Mesendoderm (in vitro differentiated cells): ENCODE measurements around the gene ASTN2.

ENCODE experiments used
- DNase-seq: peaks from one replicate; pipeline ENCODE4 v3.0.0; 2013
- H2AK5ac ChIP-seq: 2 replicates; pipeline ENCODE4 v1.6.1; 2013; ENCODE audit warnings: low read length, inconsistent platforms
- H2BK120ac ChIP-seq: 2 replicates; pipeline ENCODE4 v1.6.1; 2013; ENCODE audit warnings: low read depth, mild to moderate bottlenecking, low read length, moderate library complexity, mixed read lengths
- H2BK15ac ChIP-seq: replicated peaks from 2 replicates; pipeline ENCODE4 v1.6.1; 2013; ENCODE audit warnings: low read depth, mild to moderate bottlenecking, moderate library complexity
- H2BK5ac ChIP-seq: 2 replicates; pipeline ENCODE4 v1.6.1; 2013; ENCODE audit warnings: low read length, inconsistent platforms
- H3K18ac ChIP-seq: 2 replicates; pipeline ENCODE4 v1.6.1; 2013; ENCODE audit warnings: mild to moderate bottlenecking, low read length, mixed read lengths
- H3K23ac ChIP-seq: one replicate; pipeline ENCODE4 v1.6.1; 2013; ENCODE audit warnings: low read length
- H3K27ac ChIP-seq: 2 replicates; pipeline ENCODE4 v1.5.1; 2013; ENCODE audit warnings: low read depth, mild to moderate bottlenecking, inconsistent platforms, low read length, moderate library complexity
- H3K27me3 ChIP-seq: 2 replicates; pipeline ENCODE4 v1.6.1; 2013; ENCODE audit warnings: low read length, control low read depth, mild to moderate bottlenecking, inconsistent platforms; ENCODE audit not compliant: insufficient read depth, poor library complexity
- H3K36me3 ChIP-seq: 2 replicates; pipeline ENCODE4 v1.6.1; 2013; ENCODE audit warnings: low read length, inconsistent platforms; ENCODE audit not compliant: control insufficient read depth, insufficient read depth
- H3K4ac ChIP-seq: one replicate; pipeline ENCODE4 v1.6.1; 2013; ENCODE audit warnings: low read depth, mild to moderate bottlenecking, low read length, moderate library complexity
- H3K4me1 ChIP-seq: 2 replicates; pipeline ENCODE4 v1.6.1; 2013; ENCODE audit warnings: low read depth, low read length, inconsistent platforms; ENCODE audit not compliant: control insufficient read depth
- H3K4me2 ChIP-seq: 2 replicates; pipeline ENCODE4 v1.6.1; 2013; ENCODE audit warnings: low read length
- H3K4me3 ChIP-seq: 2 replicates; pipeline ENCODE4 v1.5.1; 2013; ENCODE audit warnings: mild to moderate bottlenecking, low read length
- H3K56ac ChIP-seq: one replicate; pipeline ENCODE4 v1.6.1; 2013; ENCODE audit warnings: low read length
- H3K79me1 ChIP-seq: 2 replicates; pipeline ENCODE4 v1.6.1; 2013; ENCODE audit warnings: low read length, inconsistent platforms
- H3K79me2 ChIP-seq: 2 replicates; pipeline ENCODE4 v1.6.1; 2013; ENCODE audit warnings: mild to moderate bottlenecking, low read length; ENCODE audit not compliant: control insufficient read depth, insufficient read depth
- H3K9ac ChIP-seq: 2 replicates; pipeline ENCODE4 v1.6.1; 2013; ENCODE audit warnings: low read length, inconsistent platforms
- H4K5ac ChIP-seq: one replicate; pipeline ENCODE4 v1.6.1; 2013; ENCODE audit warnings: low read length
- H4K8ac ChIP-seq: one replicate; pipeline ENCODE4 v1.6.1; 2013; ENCODE audit warnings: low read depth, mild to moderate bottlenecking, control low read depth, low read length, moderate library complexity
- WGBS: extraction: QIAGEN DNeasy Blood & Tissue Kit; methylation state at CpG from one replicate; pipeline ENCODE4 v1.1.7; 2013; ENCODE audit warnings: low lambda C conversion rate, missing lambda C conversion rate; ENCODE audit not compliant: insufficient coverage; ENCODE audit errors: extremely low coverage; 5-methylcytosine and 5-hydroxymethylcytosine counted together

ASTN2 gene

GRCh38 chr9:117293206-117294114 lies 121.4 kb downstream of the ASTN2 start:
- no peak overlapping the region for H3K27ac ChIP-seq
- H3K4me2 ChIP-seq: no peak overlapping the region

GRCh38 chr9:117290856-117291622 lies 123.8 kb downstream of the ASTN2 start:
- H3K4me2 ChIP-seq: no peak overlapping the region
- no peak overlapping the region for H2BK120ac ChIP-seq
- H4K8ac ChIP-seq: no peak overlapping the region
- no peak overlapping the region for H2AK5ac ChIP-seq
- no peak overlapping the region for H3K27ac ChIP-seq
- no peak overlapping the region for H3K56ac ChIP-seq
- no peak overlapping the region for H2BK5ac ChIP-seq
- no peak overlapping the region for H3K4me3 ChIP-seq
- H2BK15ac ChIP-seq: no peak overlapping the region
- no peak overlapping the region for H3K9ac ChIP-seq
- no peaks in the 10 kb centered on the region for H3K79me2 ChIP-seq
- H3K18ac ChIP-seq: no peak overlapping the region
- H3K27me3 ChIP-seq: no peaks in the 10 kb centered on the region
- no peaks in the 10 kb centered on the region for H3K79me1 ChIP-seq
- no peak for DNase-seq
- H3K4ac ChIP-seq: no peak overlapping the region
- H4K5ac ChIP-seq: no peak overlapping the region
- H3K36me3 ChIP-seq: no peaks in the 10 kb centered on the region
- no peak overlapping the region for H3K23ac ChIP-seq
- no CpG with 5 or more reads among the region's 14 CpGs for WGBS
- no peaks in the 10 kb centered on the region for H3K4me1 ChIP-seq

More at GRCh38 chr9:117293206-117294114, 121.4 kb downstream of the ASTN2 start:
- no peak overlapping the region for H3K18ac ChIP-seq
- no peaks in the 10 kb centered on the region for H3K4me1 ChIP-seq
- DNase-seq: no peak
- no peaks in the 10 kb centered on the region for H3K79me1 ChIP-seq
- H3K23ac ChIP-seq: no peak overlapping the region
- no peak overlapping the region for H2BK15ac ChIP-seq
- no peak overlapping the region for H3K4me3 ChIP-seq
- no peaks in the 10 kb centered on the region for H3K79me2 ChIP-seq
- no peak overlapping the region for H4K5ac ChIP-seq
- no CpG with 5 or more reads among the region's 6 CpGs for WGBS
- no peak overlapping the region for H3K9ac ChIP-seq
- no peaks in the 10 kb centered on the region for H3K27me3 ChIP-seq
- H2BK120ac ChIP-seq: no peak overlapping the region
- H2AK5ac ChIP-seq: no peak overlapping the region
- no peaks in the 10 kb centered on the region for H3K36me3 ChIP-seq
- H3K56ac ChIP-seq: no peak overlapping the region
- H2BK5ac ChIP-seq: no peak overlapping the region
- H4K8ac ChIP-seq: no peak overlapping the region
- no peak overlapping the region for H3K4ac ChIP-seq

GRCh38 chr9:117290306-117290840 lies 124.5 kb downstream of the ASTN2 start:
- Histone ChIP-seq H3K79me1 (no peaks in the 10 kb centered on the region), H4K8ac (no peak overlapping the region), H3K56ac (no peak overlapping the region), H3K9ac (no peak overlapping the region), H3K4me1 (no peaks in the 10 kb centered on the region), H3K4me3 (no peak overlapping the region), H3K36me3 (no peaks in the 10 kb centered on the region), H3K4me2 (no peak overlapping the region), H3K79me2 (no peaks in the 10 kb centered on the region), H2BK120ac (no peak overlapping the region), H3K18ac (no peak overlapping the region), H2BK5ac (no peak overlapping the region), H3K4ac (no peak overlapping the region), H2BK15ac (no peak overlapping the region), H3K23ac (no peak overlapping the region), H3K27ac (no peak overlapping the region), H3K27me3 (no peaks in the 10 kb centered on the region), H2AK5ac (no peak overlapping the region), H4K5ac (no peak overlapping the region)
- no CpG with 5 or more reads among the region's 2 CpGs for WGBS
- no peak for DNase-seq

- Histone ChIP-seq H4K5ac (no peak overlapping the region), H3K4me1 (no peaks in the 10 kb centered on the region), H3K27ac (no peak overlapping the region), H2AK5ac (no peak overlapping the region), H3K56ac (no peak overlapping the region), H3K4me3 (no peak overlapping the region), H2BK15ac (no peak overlapping the region), H3K27me3 (no peaks in the 10 kb centered on the region), H3K23ac (no peak overlapping the region), H3K79me2 (no peaks in the 10 kb centered on the region), H4K8ac (no peak overlapping the region), H2BK120ac (no peak overlapping the region), H3K9ac (no peak overlapping the region), H2BK5ac (no peak overlapping the region), H3K79me1 (no peaks in the 10 kb centered on the region), H3K36me3 (no peaks in the 10 kb centered on the region), H3K18ac (no peak overlapping the region), H3K4me2 (no peak overlapping the region), H3K4ac (no peak overlapping the region)
- DNase-seq: no peak
- no CpG with 5 or more reads among the region's 5 CpGs for WGBS
Measured at GRCh38 chr9:117286245-117286644, 128.6 kb downstream of the ASTN2 start.

- Histone ChIP-seq H3K23ac (no peak overlapping the region), H3K27ac (no peak overlapping the region), H2BK120ac (no peak overlapping the region), H3K4me2 (no peak overlapping the region), H3K4ac (no peak overlapping the region), H2BK5ac (no peak overlapping the region), H3K56ac (no peak overlapping the region), H2AK5ac (no peak overlapping the region), H3K18ac (no peak overlapping the region), H4K8ac (no peak overlapping the region), H3K4me1 (no peaks in the 10 kb centered on the region), H3K79me1 (no peaks in the 10 kb centered on the region), H2BK15ac (no peak overlapping the region), H3K79me2 (no peaks in the 10 kb centered on the region), H3K9ac (no peak overlapping the region), H3K27me3 (no peaks in the 10 kb centered on the region), H3K36me3 (no peaks in the 10 kb centered on the region), H4K5ac (no peak overlapping the region), H3K4me3 (no peak overlapping the region)
- WGBS: no CpG with 5 or more reads among the region's 1 CpG
- no peak for DNase-seq
Measured at GRCh38 chr9:117284414-117284813, 130.4 kb downstream of the ASTN2 start.
